ENCODE measurements around the gene MGAT1.
A peak's percentile ranks its signal among the peaks of the same experiment; 100 is the strongest.
"Not testable (repeated sequence)": the region's sequence is repeated elsewhere in the genome, so short reads cannot be mapped to it uniquely, and the experiment has no call there.

Gene MGAT1

DNA sequence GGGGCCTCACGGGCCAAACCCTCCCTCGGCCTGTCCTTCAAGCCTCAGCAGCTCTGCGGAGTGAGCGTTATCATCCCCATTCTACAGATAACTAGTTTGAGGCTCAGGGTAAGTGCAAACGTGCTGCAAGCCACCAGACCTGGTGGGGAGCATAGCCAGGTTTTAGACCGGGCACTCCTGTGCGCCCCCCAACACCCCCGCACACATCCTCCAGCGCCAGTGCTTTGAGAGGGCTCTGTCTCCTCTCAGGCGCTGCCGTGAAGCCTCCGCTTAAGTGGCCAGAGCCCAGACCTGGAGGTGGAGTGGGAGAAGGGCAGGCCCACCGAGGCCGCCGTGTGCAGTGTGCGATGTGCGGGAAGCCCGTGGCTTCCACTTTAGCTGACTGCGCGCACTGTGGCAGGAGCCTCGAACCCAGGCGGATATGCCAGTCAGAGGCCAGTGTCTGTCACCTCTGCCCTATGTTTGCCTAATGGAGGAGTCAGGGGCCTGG, 1.6 kb upstream of the MGAT1 start:
- DNase-seq (ENCODE audit: low spot score) = no peak

DNA sequence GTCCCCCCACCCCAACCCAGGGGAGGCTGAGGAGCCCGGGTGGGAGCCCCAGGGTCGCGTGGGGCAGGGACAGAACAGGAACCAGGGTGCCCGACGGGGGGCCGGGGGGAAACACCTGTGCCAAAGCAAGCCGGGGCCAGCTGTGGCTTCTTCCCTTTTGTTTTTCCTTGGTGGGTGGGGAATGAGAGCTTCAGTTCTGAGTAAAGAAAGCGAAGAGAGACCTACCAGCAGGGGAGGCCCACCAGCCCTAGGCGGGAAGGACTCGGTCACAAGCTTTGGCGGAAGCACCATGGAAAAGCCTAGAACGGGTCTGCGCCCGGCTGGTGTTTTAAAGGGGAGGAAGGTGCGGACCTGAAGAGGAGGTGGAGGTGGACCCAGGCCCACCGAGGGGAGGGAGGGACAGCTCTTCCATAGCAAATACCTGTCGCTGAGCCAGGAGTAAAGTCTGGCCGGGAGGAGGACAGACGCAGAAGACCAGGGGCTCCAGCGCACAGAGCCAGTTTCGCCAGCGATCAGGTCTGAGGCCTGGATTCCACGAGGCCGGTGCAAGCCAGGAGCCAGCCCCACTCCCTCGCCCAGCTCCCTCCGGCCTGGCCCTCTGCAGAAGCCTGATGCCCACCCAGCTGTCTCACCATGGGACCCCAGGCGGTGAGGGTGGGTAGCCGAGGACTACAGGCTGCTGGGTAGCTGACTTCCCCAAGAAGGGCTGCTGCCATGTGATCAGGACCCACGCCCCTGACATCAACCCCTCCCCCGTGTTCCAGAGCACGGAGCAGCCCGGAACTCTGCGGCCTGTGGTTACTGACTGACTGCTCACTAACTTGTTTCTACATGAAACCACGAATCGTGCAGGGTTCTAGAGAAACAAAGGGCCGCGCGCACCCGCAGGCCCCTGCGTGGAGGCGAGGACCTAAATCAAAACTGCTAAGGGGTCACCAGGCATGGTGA, 849 bp upstream of the MGAT1 start:
- peak; percentile 61 for DNase-seq (ENCODE audit: low spot score)

DNA sequence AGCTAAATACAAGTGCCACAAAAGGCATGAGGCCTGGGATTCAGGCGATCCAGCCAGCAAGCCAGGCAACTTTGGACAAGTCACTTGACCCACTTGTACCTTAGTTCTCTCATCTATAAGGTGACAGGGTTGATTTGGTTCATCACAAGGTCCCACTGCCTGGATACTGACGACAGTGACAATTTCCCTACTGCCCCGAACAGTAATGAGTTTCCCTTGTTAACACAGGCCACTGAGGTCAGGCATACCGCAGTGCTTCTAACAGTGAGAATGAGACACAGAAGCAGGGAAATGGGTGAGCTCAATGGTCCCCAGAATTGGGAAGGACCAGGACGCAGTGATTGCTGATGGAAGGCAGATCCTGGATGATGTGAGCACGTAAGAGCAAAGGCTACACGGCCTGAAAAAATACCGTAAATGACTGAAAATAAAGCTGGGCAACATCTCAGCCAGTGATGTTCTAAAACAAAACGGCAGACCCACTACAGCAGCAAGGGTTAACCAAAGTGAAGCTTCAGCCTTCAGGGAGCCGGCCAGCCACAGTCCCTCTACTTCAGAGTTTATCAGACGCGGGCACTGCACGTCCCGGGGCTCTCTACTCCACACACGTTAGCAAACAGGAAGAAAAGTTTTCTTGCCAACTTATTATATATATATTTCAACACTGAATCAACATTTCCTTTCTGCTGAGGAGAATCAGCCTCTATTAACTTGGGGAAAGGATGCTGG, 846 bp downstream of the MGAT1 start:
- no peak for DNase-seq (ENCODE audit: low spot score)

GRCh38 chr5:180799902-180800801, 2.5 kb downstream of the MGAT1 start:
- DNase-seq (ENCODE audit: low spot score) = no peak

DNA sequence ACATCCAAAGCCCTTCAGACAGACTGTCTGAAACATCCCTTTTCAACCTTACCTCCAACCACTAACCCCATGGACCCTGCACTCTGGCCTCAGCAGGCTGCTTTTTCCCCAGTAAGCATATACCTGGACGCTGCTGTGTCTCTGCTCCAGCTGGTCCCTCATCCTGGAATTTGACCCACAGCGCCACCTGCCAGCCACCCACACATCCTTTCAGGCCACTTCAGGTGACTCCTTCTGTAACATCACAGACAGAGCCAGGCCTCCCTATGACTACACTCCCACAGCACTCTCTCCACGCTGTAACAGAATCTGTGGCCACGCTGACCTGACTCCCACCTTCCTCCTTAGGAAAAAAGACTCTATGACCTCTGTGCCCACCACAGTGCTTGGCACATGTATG, 3.4 kb downstream of the MGAT1 start:
- DNase-seq (ENCODE audit: low spot score) = no peak

- no peak for DNase-seq (ENCODE audit: low spot score)
Observed at GRCh38 chr5:180798193-180798592, 4.4 kb downstream of the MGAT1 start.

DNA sequence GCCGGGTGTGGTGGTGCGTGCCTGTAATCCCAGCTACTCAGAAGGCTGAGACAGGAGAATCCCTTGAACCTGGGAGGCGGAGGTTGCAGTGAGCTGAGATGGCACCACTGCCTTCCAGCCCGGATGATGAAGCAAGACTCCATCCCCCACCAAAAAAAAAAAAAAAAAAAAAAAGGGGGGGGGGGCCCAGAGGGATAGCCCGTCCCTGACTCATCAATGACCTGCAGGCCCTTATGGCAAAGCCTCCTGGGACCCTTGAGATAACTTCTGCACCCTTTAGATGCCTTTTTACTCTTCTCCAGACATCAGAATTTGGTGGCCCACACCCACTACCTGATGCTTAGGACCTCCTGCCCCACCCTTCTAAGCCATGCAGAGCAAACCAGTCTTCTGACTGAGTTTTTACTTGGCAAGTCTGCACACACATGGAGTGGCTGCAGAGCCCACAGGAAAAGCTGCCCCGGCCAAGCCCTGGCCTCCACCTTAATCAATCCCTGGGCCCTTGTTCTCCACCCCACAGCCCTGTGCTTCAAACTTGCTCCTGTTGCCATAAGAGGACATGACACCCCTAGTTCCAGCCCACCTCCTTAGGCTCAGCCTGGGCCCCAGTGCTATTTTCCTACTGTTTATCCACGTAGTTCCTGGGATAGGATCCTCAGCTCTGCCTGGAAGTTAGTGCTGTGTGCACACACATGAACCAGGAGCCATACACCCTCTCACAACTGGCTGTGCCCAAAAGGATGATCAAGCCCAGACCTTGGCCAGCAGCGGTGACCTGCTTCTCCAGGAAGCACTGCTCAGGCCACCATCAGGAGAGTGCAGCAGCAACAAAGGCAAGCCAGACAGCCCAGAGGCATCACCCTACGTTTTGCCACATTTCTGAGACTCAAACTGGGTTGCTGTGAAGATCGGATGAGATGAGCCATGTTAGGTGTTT, 5.1 kb downstream of the MGAT1 start:
- no peak for DNase-seq (ENCODE audit: low spot score)

- DNase-seq (ENCODE audit: low spot score) = no peak
Observed at GRCh38 chr5:180795771-180796313, 6.8 kb downstream of the MGAT1 start.

DNA sequence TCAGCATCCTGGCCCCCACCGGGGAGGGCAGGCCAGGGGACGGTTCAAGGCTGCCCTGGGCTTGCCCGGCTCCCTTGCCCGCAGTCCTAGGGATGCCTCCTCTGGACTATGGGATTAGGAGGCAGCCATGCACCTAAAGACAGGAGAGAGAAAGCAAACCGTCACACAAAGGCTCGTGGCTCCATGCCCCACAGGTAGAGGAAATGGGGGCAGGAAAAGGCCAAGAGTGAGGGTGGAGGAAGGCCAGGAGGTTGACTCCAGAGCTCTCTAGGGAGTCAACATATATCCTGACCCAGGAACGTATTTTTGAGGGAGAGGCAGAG, 9.7 kb downstream of the MGAT1 start:
- DNase-seq (ENCODE audit: low spot score) = no peak

GRCh38 chr5:180792287-180792964, 10.2 kb downstream of the MGAT1 start:
- no peak for DNase-seq (ENCODE audit: low spot score)

DNA sequence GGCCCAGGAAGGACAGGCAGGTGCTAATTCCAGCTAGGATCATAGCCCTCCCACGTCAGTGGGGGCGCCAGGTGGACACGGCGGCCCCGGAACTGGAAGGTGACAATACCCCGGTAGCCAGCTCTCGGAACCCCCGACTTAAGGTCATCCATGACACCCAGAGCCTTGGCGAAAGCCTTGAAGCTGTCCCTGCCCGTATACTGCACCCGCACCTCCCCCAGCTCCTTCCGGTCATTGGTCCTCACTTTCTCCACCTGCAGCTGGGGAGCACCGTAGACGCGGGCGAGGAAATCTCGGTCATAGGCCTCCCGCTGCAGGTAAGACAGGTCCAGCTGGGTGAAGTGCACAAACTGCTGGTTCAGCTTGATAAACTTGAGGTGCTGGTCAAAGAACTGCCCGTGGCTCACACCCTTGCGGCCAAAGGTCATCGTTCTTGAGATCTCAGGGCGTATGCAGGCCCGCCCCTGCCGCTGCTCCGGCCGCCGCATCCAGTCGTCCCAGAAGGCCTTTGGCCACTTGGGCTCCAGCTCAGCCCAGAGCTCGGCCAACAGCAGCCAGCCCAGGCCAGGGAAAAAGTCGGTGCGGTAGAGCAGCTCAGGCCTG, 10.9 kb downstream of the MGAT1 start:
- no peak for DNase-seq (ENCODE audit: low spot score)

GRCh38 chr5:180790524-180790923, 12.1 kb downstream of the MGAT1 start:
- DNase-seq (ENCODE audit: low spot score) = no peak

DNA sequence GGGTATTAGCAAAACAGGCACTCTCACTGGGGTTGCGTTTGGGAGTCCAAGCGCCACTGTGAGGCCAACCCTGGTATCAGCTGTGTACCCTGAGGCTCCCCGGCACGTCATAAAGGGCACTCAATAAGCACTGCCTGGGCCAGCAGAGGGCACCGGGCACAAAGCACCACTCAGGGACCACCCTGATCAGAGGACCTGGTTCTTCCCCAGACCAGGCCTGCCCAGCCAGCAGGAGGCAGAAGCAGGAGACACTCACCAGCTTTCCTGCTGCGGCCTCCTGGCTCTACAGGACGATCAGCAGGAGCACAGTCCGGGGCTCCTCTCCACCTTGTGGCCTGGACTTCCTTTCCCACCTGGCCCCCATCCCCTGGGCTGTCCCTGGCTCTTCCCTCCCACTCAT, 12.6 kb downstream of the MGAT1 start:
- no peak for DNase-seq (ENCODE audit: low spot score)

DNA sequence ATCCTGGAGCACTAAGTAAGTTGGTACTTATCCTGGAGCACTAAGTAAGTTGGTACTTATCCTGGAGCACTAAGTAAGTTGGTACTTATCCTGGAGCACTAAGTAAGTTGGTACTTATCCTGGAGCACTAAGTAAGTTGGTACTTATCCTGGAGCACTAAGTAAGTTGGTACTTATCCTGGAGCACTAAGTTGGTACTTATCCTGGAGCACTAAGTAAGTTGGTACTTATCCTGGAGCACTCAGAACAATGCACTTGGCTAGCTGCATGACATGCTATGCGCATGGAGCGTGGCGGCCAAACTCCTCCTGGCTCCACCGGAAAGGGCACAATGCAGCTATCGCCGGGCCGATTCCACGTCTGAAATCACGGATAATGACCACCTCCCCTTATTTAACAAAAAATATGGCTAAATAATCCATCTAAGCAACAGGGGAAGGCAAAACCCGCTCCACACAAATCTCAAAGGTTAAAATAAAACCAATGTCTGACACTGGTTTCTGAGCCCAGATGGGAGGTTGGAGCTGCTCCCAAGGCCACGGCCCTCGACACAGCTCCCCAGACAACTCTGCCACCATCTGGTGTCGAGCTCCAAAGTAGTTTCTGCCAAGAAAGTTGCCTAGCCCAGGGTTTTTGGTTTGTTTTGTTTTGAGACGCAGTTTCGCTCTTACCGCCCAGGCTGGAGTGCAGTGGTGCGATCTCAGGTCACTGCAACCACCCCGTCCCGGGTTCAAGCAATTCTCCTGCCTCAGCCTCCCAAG, 13.8 kb downstream of the MGAT1 start:
- DNase-seq (ENCODE audit: low spot score) = not testable (repeated sequence)

DNA sequence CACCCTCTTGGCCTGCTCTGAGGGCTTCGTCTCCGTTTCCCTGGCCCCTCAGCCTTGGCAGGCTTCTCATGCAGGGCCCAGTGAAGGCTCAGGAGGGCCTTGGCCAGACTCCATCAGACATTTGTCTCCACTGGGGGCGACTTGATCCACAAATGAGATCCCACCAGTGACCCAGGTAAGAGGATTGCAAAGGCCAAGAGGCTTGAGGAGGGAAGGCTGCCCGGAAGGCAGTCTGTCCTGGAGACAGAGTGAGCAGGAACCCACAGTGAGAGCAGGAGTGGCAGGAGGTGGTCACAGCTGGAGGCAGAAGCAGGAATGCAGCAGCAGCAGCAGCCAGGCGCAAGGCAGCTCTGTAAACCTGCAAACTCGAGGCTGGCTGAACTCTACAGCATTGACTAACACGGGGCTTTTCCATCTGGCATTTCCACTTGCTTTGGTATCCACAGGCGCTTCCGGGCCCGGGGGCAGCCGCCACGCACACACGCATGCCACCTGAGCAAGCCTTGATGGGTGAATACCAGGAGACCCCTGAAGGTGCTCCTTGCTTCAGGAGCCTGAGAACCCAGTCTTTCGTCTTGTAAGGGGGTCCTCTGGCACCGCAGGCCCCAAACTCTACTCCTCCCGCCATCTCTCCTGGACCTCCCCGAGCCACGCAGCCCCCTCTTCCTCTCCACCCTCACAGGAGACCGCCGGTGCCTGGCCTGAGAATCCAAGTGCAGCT, 14.7 kb downstream of the MGAT1 start:
- no peak for DNase-seq (ENCODE audit: low spot score)

GRCh38 chr5:180786531-180787398, 15.8 kb downstream of the MGAT1 start:
- DNase-seq (ENCODE audit: low spot score) = no peak

- DNase-seq (ENCODE audit: low spot score) = no peak
Observed at GRCh38 chr5:180785794-180786221, 16.8 kb downstream of the MGAT1 start.
